GM21526 (cell line): ENCODE results near the gene PAX8.
"Not testable (repeated sequence)": the region's sequence is repeated elsewhere in the genome, so short reads cannot be mapped to it uniquely, and the experiment has no call there.

Experiments
- ATAC-seq: cut with Tn5 transposase; IDR thresholded peaks from one replicate; pipeline ENCODE4 v1.9.1; 2021; ENCODE audit warnings: moderate library complexity; ENCODE audit not compliant: unreplicated experiment, low FRiP score

PAX8 gene

DNA sequence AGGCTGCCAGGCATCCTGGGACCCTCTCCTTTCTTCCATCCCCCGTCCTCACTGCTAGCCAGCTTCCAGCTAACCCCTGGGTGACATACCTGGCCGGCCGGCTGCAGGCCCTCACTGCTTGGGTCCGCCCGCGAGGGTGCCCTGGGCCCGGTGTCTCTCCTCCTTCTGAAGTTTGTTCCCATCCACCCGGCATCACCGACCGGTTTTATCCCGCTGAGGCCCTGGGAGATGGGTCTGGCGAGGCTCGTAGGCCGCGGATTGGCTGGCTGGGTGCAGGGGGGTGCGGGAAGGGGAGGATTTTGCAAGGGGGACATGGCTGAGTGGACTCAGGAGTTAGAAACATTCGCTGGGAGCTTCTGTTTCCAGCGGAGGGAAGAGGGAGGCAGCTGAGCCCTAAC, at the start of gene PAX8:
Gene PAX8 (minus strand): TSS at position 180 of the 398 bp plus-strand sequence. CDS start 527 bp downstream, outside the sequence.
- no peak for ATAC-seq

DNA sequence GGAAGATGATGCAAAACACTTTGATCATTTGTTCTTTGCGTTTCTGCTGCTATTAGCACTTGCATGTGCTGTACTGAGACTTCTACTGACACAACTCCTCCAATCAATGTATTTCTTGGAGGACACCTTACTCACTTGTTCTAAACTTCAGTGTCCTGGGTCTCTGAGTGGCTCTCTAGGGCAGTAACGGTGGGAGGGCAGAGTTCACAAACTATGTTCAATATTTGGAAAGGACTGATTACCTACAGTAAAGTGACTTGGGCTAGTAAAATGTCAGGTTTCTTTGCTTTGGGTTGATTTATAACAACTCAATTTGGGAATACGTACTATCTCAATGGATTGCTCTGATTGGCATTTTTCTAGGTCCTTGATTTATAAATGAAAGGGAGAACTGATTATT, 49.3 kb upstream of the PAX8 start:
- no peak for ATAC-seq

DNA sequence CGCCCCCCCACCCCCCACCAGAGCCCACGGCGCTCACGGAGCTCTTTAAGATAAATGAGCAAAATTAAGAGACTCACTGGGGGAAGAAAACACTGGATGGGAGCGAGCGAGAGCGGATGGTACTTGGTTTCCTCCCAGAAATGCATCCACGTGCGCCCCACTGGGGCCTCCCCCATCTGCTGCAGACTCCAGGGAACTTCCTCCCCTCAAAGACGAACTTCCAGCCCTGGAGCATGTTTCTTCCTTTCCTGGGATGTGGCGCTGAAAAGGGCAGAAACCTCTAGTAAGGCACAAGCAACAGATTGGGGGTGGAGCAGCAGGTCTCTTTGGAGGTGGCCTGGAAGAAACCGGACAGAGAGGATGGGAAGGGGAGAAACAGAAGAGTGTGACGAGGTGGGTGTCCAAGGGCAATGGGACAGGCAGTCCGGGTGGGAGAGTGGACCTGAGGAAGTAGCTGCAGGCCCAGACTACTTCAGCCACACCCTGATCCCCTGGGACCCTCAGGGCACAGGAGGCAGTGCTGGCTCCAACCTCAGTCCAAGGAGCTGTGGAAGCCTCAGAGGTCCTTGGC, 46.5 kb upstream of the PAX8 start:
- not testable (repeated sequence) for ATAC-seq

DNA sequence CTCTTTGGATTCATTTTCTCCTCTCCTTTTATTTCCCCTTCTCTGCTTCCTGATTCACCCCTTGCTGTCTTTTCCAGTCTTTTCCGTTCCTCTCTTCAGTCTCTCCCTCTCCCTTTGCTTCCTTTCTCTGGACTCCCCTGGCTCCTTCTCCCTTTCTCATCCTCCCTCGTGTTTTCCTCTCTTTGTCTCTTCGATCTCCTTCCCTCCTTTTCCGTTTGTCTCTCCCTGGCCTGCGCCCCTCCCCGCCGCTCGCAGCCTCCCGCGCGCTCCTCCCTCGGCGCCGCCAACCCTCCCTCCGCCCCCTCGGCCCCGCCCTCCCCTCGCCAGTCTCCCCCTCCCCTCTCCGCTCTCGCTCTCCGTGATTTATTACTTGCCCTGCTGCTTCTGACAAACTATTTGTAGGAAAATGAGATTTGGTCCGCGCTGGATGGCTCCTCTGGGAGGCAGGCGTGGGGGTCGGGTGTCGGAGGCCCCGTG, 46.0 kb upstream of the PAX8 start:
- ATAC-seq, result no peak

DNA sequence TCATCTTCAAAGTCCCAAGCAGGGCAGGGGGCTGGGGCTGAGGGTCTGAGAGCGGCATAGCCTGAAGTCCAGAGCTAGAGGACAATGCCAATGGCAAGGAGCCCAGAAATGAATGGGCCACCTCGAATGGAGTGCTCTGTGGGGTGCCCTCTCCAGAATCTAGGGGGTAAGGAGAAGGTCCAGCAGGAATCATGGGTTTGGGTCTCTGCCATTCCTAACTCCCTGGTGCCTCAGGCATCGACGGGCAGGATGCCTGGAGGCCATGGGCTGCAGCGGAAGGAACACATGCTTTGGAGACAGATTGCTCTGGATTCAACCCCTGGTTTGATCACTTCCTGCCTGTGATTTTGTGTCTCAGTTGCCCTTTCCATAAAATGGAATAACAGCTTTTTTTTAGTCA, 44.4 kb upstream of the PAX8 start:
- not testable (repeated sequence) for ATAC-seq

DNA sequence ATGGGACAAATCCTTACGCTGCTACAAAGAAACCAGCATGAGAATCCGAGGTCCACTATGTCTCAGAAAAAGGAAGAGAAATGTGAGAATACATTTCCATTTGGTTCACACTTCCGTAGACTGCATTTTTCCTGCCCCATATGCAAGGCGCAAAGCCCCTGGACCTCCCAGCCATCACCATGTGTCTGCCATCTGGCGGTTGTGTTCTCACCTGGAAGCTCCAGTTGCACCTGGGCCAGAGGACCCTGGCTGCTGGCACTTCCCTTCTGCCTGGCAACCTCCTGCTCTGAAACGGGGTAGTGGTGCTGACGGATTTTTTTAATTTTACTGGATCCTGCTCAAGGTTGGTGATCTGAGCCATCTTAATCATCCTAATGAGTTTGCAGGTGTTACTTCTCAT, 41.4 kb upstream of the PAX8 start:
- not testable (repeated sequence) for ATAC-seq

DNA sequence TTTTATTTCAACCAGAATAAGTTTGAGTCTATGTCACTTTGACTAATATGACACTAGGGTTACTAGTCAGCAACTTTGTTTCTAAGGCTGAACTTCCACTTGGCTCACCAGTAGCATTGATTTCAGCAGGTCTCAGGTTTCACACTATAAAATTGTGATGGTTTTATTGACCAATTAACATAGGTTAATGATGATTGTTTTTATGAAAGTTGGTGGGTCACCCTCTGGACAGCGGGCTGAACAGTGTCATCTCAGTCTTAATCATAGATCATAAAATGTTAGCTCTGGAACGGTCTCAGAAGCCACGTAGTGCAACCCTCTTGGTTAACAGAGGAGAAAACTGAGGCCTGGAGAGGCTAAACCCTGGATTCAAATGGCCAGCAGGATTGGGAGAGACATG, 40.2 kb upstream of the PAX8 start:
- ATAC-seq, result not testable (repeated sequence)

DNA sequence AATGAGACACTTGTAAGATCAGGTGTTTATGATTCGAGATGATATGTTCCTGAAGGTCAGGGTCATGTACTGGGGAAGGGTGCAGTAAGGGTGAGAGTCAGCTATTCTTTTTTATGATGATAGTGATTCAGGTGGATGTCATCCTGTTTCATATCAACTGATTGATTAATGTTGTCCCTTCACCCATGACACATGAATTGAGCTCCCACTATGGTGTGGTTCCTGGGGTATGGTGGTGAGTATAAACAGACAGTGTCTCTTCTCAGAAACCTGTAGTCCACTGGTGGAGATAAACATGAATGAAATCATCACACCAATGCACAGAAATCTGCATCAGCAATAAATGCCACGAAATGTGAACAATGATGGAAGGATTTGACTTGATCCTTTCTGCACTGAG, 37.4 kb upstream of the PAX8 start:
- ATAC-seq, result no peak

DNA sequence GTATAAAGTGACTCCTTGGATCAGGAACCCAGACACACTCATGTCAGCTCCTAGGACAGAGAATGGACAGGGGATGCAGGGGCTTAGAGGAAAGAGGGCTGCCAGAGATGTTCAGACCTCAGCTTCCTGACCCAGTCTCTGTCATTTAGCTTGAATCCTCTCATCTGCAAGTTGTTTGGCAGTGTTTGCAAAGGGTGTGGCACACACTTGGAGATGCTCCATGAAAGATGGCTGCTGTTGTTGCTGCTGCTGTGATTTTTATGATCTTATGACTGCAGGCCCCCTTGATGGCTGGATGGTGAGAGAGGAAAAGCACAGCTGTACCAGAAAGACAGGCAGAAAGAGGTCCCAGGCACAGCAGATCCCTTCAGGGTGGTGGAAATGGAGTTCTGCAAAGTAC, 35.9 kb upstream of the PAX8 start:
- ATAC-seq, result not testable (repeated sequence)

DNA sequence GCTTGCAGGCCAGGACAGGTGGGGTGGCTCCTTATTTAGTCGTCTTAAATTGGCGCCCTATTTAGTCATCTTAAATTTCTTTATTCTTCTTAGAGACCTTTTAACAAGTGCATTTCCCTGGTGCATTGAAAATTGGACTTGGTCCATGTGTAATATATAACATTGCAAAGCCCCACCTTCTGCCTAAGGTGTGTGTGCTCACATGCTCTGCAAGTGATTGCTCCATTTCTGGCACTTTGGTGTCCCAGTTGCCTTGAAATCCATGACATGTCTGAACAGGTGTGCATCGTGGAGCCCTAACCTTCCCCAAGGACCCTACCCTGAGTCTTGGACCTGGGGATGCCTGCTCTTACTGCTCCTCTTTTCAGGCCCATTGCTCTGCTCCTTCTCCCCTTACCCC, 35.5 kb upstream of the PAX8 start:
- not testable (repeated sequence) for ATAC-seq

DNA sequence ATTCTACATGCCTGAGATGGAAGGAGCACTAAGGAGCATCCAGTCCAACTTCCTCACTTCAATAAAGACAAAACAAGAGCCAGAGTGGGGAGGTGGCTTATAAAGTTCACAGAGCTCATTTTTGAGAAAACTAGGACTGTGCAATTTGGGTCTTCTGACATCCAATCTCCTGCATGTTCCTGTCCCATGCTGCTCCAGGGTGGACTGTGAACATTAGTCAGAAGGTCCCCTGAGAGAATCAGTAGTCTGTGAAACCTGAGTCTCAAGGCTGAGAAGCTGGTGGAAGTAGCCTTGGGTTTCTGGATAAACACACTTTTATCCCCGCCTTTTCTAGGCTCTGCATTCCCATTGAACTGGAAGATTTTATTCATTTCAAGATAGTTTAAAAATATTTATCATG, 33.1 kb upstream of the PAX8 start:
- ATAC-seq, result not testable (repeated sequence)

DNA sequence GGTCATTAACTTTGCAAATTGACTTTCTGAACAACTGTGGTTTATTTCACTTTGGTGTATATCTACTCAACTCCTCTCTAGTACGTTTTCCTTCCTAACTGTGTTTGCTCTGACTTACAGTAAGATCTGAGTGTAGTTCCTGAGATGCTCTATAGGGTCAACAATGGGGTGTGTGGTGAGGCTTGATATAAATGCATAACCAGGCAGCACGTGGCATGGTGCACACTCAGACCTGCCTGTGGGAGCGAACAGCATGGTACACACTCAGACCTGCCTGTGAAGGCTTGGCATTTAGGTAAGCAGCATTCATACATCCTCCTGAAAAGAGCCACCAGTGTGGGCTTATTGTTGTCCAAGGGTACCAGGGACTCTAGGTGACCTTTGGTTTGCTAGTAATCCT, 32.5 kb upstream of the PAX8 start:
- not testable (repeated sequence) for ATAC-seq

DNA sequence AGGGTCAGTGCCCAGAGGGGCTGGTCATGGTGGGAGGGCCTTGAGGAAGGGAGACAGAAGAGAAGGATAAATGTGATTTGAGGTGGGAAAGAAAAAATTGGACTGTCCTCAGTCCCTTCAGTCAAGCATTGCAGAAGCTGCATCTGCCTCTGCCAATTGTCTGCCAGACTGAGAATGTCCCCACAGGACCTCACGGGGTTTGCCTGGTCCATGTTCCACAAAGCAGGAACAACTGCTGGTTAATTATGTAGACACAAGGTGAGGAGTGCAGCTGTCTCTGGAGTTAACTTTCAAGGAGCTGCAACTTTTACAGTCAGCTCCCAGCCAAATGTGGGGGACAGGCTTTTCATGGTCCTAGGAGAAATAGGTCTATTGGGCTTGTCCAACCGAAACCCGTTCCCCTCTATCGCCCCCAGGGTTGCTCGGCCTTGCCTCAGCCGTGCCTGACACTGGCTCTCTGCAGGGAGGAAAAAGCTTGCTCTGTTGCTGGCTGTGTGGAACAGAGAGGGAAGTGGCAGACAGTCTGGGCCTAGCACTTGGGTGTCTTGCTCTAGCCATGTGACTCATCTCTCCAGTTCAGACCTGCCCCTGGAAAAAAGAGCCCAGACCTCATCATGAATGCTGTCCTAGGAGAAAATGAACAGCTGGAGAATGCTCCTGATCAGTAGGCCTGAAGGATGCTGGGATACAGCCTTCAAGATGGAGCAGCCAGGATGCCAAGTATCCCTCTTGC, 31.1 kb upstream of the PAX8 start:
- no peak for ATAC-seq

DNA sequence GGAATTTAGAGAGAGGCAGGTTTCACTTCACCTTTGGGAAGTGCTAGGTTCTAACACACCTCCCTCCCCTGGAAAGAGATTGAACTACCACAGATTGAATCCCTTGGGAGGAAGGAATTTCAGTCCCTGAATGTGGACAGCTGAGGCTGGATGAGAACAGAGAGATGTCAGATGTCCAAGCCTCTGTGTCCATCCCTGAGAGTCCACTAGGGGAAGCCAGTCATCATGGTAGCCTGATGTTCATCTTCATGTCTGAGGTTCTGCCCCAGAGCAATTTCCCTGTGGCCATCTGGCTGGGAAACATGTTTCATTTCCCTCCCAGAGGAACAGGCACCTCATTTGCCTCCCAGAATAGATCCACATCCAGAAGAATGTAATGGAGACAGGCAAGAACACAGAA, 30.1 kb upstream of the PAX8 start:
- not testable (repeated sequence) for ATAC-seq

DNA sequence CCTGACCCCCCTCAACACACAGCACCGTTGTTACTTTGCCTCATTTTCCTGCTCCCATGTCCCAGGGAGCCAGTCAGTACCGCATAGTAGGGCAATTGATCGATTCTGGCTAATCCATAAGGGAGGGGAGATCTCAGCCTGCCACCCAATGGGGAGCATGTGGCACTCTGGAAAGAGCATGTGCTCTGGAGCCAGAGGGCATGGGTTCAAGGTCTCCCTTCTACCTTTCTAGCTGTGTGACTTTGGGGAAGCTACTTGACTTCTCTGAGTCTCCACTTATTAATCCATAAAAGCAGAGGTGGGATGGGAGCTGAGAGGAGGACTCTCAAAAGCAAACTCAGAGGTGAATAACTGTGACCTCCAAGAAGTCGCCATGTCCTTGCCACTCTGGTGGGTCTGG, 27.5 kb upstream of the PAX8 start:
- ATAC-seq, result not testable (repeated sequence)

DNA sequence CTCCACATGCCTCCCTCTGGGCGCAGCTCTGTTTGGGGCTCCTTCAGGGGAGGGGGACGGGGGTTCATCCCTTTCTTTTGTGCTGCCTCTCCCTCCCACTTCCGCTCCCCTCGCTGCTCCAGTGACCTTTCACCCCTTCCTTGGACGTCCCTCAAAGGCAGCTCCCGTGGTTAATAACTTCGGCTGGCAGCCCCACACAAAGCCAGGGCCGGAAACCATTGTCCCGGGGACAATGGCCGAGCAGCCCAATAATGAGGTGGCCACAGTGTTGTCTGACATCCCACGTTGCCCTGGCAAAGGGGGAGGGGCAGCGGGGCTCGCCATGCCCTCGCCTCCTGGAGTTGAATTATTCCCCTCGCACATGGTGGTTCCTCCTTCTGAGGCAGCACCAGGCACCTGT, 27.0 kb upstream of the PAX8 start:
- ATAC-seq, result not testable (repeated sequence)

DNA sequence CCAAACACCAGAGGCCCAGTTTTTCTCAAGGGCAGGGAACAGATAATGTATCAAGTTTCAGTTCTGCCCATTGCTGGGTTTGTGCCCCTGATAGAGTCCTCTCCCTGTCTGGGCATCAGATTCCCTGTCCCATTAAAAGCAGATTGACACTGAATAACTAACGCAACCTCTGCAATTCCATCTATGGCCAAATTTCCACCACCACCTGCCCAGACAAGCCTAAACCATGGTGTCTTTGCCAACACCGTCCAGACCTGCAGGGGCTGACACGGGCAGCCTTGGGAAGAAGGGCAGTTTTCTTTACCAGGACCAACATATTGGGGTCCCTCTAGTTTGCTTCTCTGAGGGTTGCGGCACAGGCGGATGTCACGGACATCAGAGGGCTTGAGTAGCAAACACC, 26.4 kb upstream of the PAX8 start:
- ATAC-seq, result no peak

DNA sequence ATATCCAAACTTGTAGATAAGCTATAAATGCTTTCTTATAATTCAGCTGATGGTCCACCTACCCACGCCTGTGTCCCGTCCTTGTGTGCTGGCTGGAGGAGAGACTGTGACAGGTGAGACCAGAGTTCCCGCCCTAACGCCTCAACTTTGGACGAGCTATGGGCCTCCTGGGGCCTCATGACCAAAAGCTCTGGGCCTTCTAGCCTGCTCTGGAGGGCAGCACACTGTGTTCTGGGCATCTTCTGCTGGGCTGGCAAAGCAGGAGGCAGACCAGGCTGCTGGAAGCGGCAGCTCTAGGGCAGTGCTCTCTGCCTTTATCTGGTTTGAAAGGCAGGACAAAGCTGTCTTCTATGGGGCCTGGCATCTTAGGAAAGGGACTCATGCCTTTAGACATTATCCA, 26.0 kb upstream of the PAX8 start:
- no peak for ATAC-seq

DNA sequence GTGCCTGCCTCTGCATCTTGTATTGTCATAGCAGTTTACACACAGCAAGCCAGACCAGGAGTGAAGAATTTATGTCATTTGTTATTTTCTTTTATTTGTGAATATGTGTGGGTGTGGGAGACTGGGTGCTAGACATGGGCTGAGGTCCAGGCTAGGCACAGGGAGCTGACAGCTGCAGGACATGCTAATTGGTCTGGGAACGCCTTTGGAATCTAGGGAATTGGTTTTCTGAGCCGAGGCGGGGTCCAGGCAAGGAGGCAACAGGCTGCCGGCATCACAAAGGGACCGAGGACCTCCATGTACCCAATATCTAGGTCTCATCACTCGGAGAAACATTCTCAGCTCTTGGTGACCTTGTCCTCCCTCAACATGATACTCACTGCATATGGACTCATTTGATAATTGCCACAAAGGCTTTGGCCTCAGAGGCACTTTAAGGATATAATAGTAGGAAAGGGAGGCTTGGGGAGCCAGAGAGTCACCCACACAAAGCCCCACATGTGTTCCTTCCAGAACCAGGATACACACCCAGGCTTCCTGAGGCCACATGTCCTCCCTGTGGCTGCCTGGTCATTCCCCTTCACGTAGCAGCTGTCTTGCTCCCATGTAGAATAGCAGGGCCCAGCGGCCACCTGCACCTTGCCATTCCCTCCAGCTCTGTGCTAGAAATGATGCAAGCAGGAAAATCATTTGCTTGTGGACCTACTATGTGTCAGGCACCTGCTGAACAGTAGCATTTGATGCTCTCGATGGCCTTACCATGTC, 23.7 kb upstream of the PAX8 start:
- not testable (repeated sequence) for ATAC-seq

DNA sequence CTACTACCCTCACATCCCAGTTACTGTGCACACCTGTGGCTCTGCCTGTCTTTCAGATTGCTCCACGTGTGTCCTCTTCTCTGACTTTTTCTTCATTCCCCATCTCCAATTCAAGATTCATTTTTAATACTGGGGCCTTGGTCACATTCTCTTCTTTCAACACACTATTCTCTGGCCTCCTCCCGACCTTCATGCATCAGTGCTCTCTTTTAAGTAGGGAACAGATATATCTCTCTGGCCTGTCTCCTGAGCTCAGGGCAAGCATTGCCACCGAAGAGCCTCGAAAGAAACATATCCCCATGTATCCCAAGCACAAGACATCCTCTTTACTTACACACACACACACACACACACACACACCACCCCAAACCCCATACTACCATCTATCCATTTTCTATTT, 21.6 kb upstream of the PAX8 start:
- ATAC-seq, result no peak

DNA sequence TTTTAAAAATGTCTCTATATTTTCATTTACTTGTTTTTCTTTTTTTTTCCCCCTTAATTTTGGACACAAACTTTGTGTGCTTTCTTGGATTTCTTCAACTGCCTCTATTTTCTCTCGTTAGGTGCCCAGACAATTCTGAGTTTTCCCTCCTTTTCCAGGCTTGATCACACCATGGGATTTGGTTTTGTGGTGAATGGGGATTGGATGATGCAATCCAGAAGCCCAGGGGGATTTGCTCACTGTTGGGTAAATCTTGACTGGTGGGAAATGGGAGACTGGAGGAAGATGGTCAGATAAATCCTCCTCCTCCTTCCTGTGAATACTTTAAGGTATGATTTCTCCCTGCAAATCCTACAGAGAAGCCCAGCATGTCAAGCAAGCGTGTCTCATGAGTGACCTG, 19.5 kb upstream of the PAX8 start:
- no peak for ATAC-seq
